ENCODE measurements around the gene CHCHD6.
A peak's percentile ranks its signal among the peaks of the same experiment; 100 is the strongest.
"Not testable (repeated sequence)": the region's sequence is repeated elsewhere in the genome, so short reads cannot be mapped to it uniquely, and the experiment has no call there.

The CHCHD6 gene

DNA sequence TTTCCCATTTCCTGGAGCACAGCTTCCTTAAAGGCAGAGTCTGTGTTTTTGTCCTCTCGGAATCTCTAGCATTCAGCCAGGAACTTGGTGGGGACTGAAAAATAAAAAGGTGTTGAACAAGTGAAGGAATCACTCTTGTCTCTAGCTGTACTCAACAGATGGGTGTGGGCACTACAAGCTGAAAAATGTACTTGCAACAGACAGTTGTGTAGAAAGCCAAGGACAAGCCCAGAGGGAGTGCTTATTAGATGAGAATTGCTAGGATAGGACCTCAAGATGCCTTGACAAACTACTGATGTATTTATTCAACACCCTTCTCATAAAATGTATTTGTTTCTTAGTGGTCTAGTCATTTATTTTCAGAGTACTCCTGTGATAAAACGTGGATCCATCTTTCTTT is 95.1 kb downstream of the CHCHD6 start:
- H4K20me1 ChIP-seq: no peaks in the 10 kb centered on the region
- no peak overlapping the region for H3K27ac ChIP-seq
- no peak for TF ChIP-seq Cebpa-rat (IDR thresholded peaks at IDR 0.05)
- no peaks in the 10 kb centered on the region for H3K27me3 ChIP-seq
- no peak overlapping the region for H3K4me3 ChIP-seq
- H3K4me2 ChIP-seq: no peak overlapping the region
- H3K9me3 ChIP-seq: peaks cover 23% of the 10 kb centered on the region
- H3K9ac ChIP-seq: no peak overlapping the region
- 0 out of 2 replicates have a peak, but pooled peaks cover 13% of the 10 kb centered on the region for H3K4me1 ChIP-seq
- peaks cover 21% of the 10 kb centered on the region for H3K36me3 ChIP-seq

DNA sequence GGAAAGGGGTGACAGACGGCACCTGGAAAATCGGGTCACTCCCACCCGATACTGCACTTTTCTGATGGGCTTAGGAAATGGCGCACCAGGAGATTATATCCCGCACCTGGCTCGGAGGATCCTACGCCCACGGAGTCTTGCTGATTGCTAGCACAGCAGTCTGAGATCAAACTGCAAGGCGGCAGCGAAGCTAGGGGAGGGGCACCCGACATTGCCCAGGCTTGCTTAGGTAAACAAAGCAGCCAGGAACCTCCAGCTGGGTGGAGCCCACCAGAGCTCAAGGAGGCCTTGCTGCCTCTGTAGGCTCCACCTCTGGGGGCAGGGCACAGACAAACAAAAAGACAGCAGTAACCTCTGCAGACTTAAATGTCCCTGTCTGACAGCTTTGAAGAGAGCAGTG is 97.3 kb downstream of the CHCHD6 start:
- H3K9ac ChIP-seq, H3K27me3 ChIP-seq, H4K20me1 ChIP-seq, H3K27ac ChIP-seq, H3K4me3 ChIP-seq: not testable (repeated sequence)
- H3K4me1 ChIP-seq: 0 out of 2 replicates have a peak, but pooled peaks cover 13% of the 10 kb centered on the region
- H3K36me3 ChIP-seq: peaks cover 21% of the 10 kb centered on the region
- H3K9me3 ChIP-seq: peaks cover 23% of the 10 kb centered on the region
- peak overlapping the region; percentile 34 for H3K4me2 ChIP-seq

- Histone ChIP-seq H3K9ac (no peak overlapping the region), H3K4me2 (no peak overlapping the region), H3K4me1 (no peaks in the 10 kb centered on the region), H3K36me3 (no peaks in the 10 kb centered on the region), H4K20me1 (no peaks in the 10 kb centered on the region), H3K27me3 (no peaks in the 10 kb centered on the region), H3K4me3 (no peak overlapping the region), H3K27ac (no peak overlapping the region), H3K9me3 (no peaks in the 10 kb centered on the region)
- no peak for TF ChIP-seq Cebpa-rat (IDR thresholded peaks at IDR 0.05)
Observed at GRCh38 chr3:126807795-126808194, 103.8 kb downstream of the CHCHD6 start.

- H3K9ac ChIP-seq: no peak overlapping the region
- H3K36me3 ChIP-seq: no peaks in the 10 kb centered on the region
- no peaks in the 10 kb centered on the region for H3K9me3 ChIP-seq
- no peak overlapping the region for H3K4me3 ChIP-seq
- no peak overlapping the region for H3K4me2 ChIP-seq
- 0 out of 2 replicates have a peak, but pooled peaks cover 7% of the 10 kb centered on the region for H4K20me1 ChIP-seq
- no peaks in the 10 kb centered on the region for H3K27me3 ChIP-seq
- H3K4me1 ChIP-seq: peaks cover 17% of the 10 kb centered on the region
- TF ChIP-seq Cebpa-rat (IDR thresholded peaks at IDR 0.05): no peak
- no peak overlapping the region for H3K27ac ChIP-seq
Observed at GRCh38 chr3:126811530-126811929, 107.5 kb downstream of the CHCHD6 start.

- Histone ChIP-seq H4K20me1 (peaks cover 18% of the 10 kb centered on the region), H3K36me3 (no peaks in the 10 kb centered on the region), H3K9me3 (peaks cover 9% of the 10 kb centered on the region; the same call in 1 of the 2 replicates), H3K4me3 (no peak overlapping the region), H3K9ac (no peak overlapping the region), H3K27me3 (no peaks in the 10 kb centered on the region), H3K27ac (no peak overlapping the region), H3K4me2 (peak overlapping the region; percentile 86), H3K4me1 (peaks cover 47% of the 10 kb centered on the region)
- TF ChIP-seq Cebpa-rat (IDR thresholded peaks at IDR 0.05): no peak
Observed at GRCh38 chr3:126816298-126816697, 112.3 kb downstream of the CHCHD6 start.

- H3K4me1 ChIP-seq: peaks cover 47% of the 10 kb centered on the region
- TF ChIP-seq Cebpa-rat (IDR thresholded peaks at IDR 0.05): no peak
- H4K20me1 ChIP-seq: peaks cover 18% of the 10 kb centered on the region
- H3K9me3 ChIP-seq: peaks cover 11% of the 10 kb centered on the region; the same call in 1 of the 2 replicates
- H3K27me3 ChIP-seq: no peaks in the 10 kb centered on the region
- peak overlapping the region; percentile 44 for H3K4me3 ChIP-seq
- H3K9ac ChIP-seq: peak overlapping the region; percentile 53
- H3K27ac ChIP-seq: peak overlapping the region; percentile 58
- H3K4me2 ChIP-seq: peak overlapping the region; percentile 86
- H3K36me3 ChIP-seq: no peaks in the 10 kb centered on the region
Observed at GRCh38 chr3:126816986-126817777, 113.1 kb downstream of the CHCHD6 start.

DNA sequence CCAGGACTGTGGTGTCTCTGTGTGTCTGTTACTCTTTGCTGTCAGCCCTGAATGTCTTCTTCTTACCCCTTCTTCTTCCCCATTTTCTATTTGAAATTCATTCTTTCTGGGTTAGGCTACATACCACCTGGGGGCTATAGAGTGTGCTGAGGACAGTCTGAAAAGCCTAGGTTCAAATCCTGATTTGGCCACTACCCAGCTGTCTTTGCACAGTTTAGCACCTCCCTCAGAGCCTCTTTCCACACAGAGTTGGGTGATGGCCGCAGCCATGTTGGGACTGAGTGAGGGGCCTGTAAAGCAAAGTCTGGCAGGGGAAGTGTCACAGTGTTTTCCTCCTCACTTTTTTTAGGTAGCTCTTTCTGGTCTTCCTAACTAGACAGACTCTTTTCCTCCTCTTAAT is 113.7 kb downstream of the CHCHD6 start:
- H3K4me3 ChIP-seq: peak overlapping the region; percentile 44

GRCh38 chr3:126818400-126819095 is 114.5 kb downstream of the CHCHD6 start:
- Histone ChIP-seq H4K20me1 (peaks cover 18% of the 10 kb centered on the region), H3K27ac (peak overlapping the region; percentile 58), H3K27me3 (no peaks in the 10 kb centered on the region), H3K9ac (peak overlapping the region; percentile 53; the same call in 1 of the 2 replicates), H3K4me3 (no peak overlapping the region), H3K4me2 (peak overlapping the region; percentile 86), H3K4me1 (peaks cover 47% of the 10 kb centered on the region), H3K36me3 (no peaks in the 10 kb centered on the region), H3K9me3 (peaks cover 11% of the 10 kb centered on the region; the same call in 1 of the 2 replicates)
- TF ChIP-seq Cebpa-rat (IDR thresholded peaks at IDR 0.05): no peak

More for the DNA sequence above, 113.7 kb downstream of the CHCHD6 start:
- Histone ChIP-seq H4K20me1 (peaks cover 18% of the 10 kb centered on the region), H3K9me3 (peaks cover 11% of the 10 kb centered on the region; the same call in 1 of the 2 replicates), H3K4me2 (peak overlapping the region; percentile 86), H3K27ac (peak overlapping the region; percentile 58), H3K36me3 (no peaks in the 10 kb centered on the region), H3K4me1 (peaks cover 47% of the 10 kb centered on the region), H3K27me3 (no peaks in the 10 kb centered on the region), H3K9ac (peak overlapping the region; percentile 53)
- TF ChIP-seq Cebpa-rat (IDR thresholded peaks at IDR 0.05): no peak

GRCh38 chr3:126826693-126827092 is 122.7 kb downstream of the CHCHD6 start:
- H3K4me3 ChIP-seq: no peak overlapping the region
- no peak for TF ChIP-seq Cebpa-rat (IDR thresholded peaks at IDR 0.05)
- no peaks in the 10 kb centered on the region for H3K36me3 ChIP-seq
- H3K9me3 ChIP-seq: no peaks in the 10 kb centered on the region; the same call in 1 of the 2 replicates
- 0 out of 2 replicates have a peak, but pooled peaks cover 4% of the 10 kb centered on the region for H4K20me1 ChIP-seq
- no peaks in the 10 kb centered on the region for H3K27me3 ChIP-seq
- H3K27ac ChIP-seq: no peak overlapping the region
- peaks cover 8% of the 10 kb centered on the region for H3K4me1 ChIP-seq
- H3K4me2 ChIP-seq: no peak overlapping the region
- no peak overlapping the region for H3K9ac ChIP-seq

- no peak for TF ChIP-seq Cebpa-rat (IDR thresholded peaks at IDR 0.05)
- H3K27me3 ChIP-seq: no peaks in the 10 kb centered on the region
- no peak overlapping the region for H3K4me2 ChIP-seq
- H3K36me3 ChIP-seq: no peaks in the 10 kb centered on the region
- 0 out of 2 replicates have a peak, but pooled peaks cover 4% of the 10 kb centered on the region for H4K20me1 ChIP-seq
- peaks cover 8% of the 10 kb centered on the region for H3K4me1 ChIP-seq
- no peaks in the 10 kb centered on the region; the same call in 1 of the 2 replicates for H3K9me3 ChIP-seq
- no peak overlapping the region for H3K27ac ChIP-seq
- H3K9ac ChIP-seq: no peak overlapping the region
- no peak overlapping the region for H3K4me3 ChIP-seq
Observed at GRCh38 chr3:126827121-126827520, 123.1 kb downstream of the CHCHD6 start.
